GM18502 (cell line): ENCODE data around the gene PHF21A.
A peak's percentile ranks its signal among the peaks of the same experiment; 100 is the strongest.

Experiments used
- ATAC-seq: cut with Tn5 transposase; IDR thresholded peaks from one replicate; pipeline ENCODE4 v1.9.1; 2021; ENCODE audit warnings: mild to moderate bottlenecking; ENCODE audit not compliant: unreplicated experiment, poor library complexity

Gene PHF21A

GRCh38 chr11:45926536-45927331, 194.5 kb downstream of the PHF21A start:
- ATAC-seq = no peak

GRCh38 chr11:45926001-45926401, 195.3 kb downstream of the PHF21A start:
- no peak for ATAC-seq

GRCh38 chr11:45925550-45925949, 195.7 kb downstream of the PHF21A start:
- no peak for ATAC-seq

GRCh38 chr11:45924927-45925326, 196.3 kb downstream of the PHF21A start:
- ATAC-seq = no peak

- no peak for ATAC-seq
These were observed 197.0 kb downstream of the PHF21A start for GRCh38 chr11:45924036-45924915.

GRCh38 chr11:45922425-45923082, 198.7 kb downstream of the PHF21A start, which contains the start of gene LARGE2:
TSS of gene LARGE2 (plus strand) at chr11:45922656. CDS start at chr11:45922883, 227 bp downstream.
- no peak for ATAC-seq

GRCh38 chr11:45921561-45922424, 199.5 kb downstream of the PHF21A start:
- ATAC-seq = no peak

GRCh38 chr11:45920531-45921477, 200.4 kb downstream of the PHF21A start:
- ATAC-seq = no peak

- no peak for ATAC-seq
These were observed 201.3 kb downstream of the PHF21A start for GRCh38 chr11:45919806-45920530.

GRCh38 chr11:45918962-45919675, 202.1 kb downstream of the PHF21A start:
- ATAC-seq = no peak

GRCh38 chr11:45918331-45918941, 202.8 kb downstream of the PHF21A start:
- peak; percentile 41 for ATAC-seq

- peak; percentile 93 for ATAC-seq
These were observed 203.5 kb downstream of the PHF21A start, which contains the start of gene PEX16 for GRCh38 chr11:45917623-45918330. TSS of gene PEX16 (minus strand) at chr11:45917877. CDS start at chr11:45917811, 66 bp downstream.

- no peak for ATAC-seq
These were observed 204.0 kb downstream of the PHF21A start for GRCh38 chr11:45917286-45917622.

GRCh38 chr11:45915446-45915845, 205.8 kb downstream of the PHF21A start:
- no peak for ATAC-seq

- ATAC-seq = no peak
These were observed 207.2 kb downstream of the PHF21A start for GRCh38 chr11:45913942-45914635.

- no peak for ATAC-seq
These were observed 207.7 kb downstream of the PHF21A start for GRCh38 chr11:45913514-45913913.
